Measurements from ENCODE around the gene BBS9. TPM values are rescaled to one million over a fixed set of nuclear protein-coding genes. Genes with fewer than 3 reads are reported as not detected.

Gene BBS9
- total and polyA plus RNA-seq, 9 of the 15 experiments (the other 6 are each of a cell fraction or from before 2014, with no cell fraction given): 0.77 to 3.3 (median 2.4) TPM

DNA sequence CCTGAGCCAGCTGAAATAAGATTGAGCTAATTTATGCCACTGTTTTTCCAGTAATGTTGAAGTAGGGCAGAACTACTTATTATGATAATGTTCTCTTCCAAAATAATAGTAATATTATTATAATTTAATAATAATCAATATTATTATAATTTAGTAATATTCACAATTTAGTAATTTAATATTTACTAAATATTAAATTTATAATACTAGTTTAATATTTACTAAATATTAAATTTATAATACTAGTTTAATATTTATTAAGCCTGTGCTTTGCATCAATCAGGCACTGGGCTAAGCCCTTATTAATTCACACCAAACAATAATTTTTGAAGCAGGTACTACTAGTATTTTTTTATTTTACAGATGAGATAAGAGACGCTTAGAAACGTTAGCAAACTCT lies 170.1 kb downstream of the BBS9 start:
- Histone ChIP-seq H3K4me2 (ENCODE audit: insufficient read depth, low read length) (no peak overlapping the region), H3K9me1 (ENCODE audit: control insufficient read depth, insufficient read depth, low read length) (no peaks in the 10 kb centered on the region), H3K4me3 (no peak overlapping the region), H3K9me3 (replicated peaks; ENCODE audit: control insufficient read depth, insufficient read depth, low read depth, low read length) (no peaks in the 10 kb centered on the region), H3K36me3 (ENCODE audit: control insufficient read depth, insufficient read depth, low read length) (no peaks in the 10 kb centered on the region), H3K27ac (ENCODE audit: extremely low read depth, low read depth, low read length) (no peak overlapping the region), H2AFZ (ENCODE audit: low read depth, low read length) (no peak overlapping the region), H3K27me3 (ENCODE audit: control insufficient read depth in 2 of 2, insufficient read depth in 2 of 2, low read length in 2 of 2) (no peaks in the 10 kb centered on the region), H3K79me2 (ENCODE audit: control insufficient read depth, insufficient read depth, low read length) (no peaks in the 10 kb centered on the region), H3K4me1 (replicated peaks in 1 of 2; ENCODE audit: control insufficient read depth in 2 of 2, insufficient read depth in 2 of 2, low read length in 2 of 2) (no peaks in the 10 kb centered on the region), H4K20me1 (replicated peaks; ENCODE audit: control insufficient read depth, insufficient read depth, low read length) (no peaks in the 10 kb centered on the region), H3K9ac (ENCODE audit: insufficient read depth in 1 of 2, low read depth in 2 of 2, low read length in 2 of 2) (no peak overlapping the region)
- ChIA-PET CTCF (ENCODE audit: low intra/inter-chr PET ratio) (no interaction called here), POLR2A (no interaction called here)
- DNase-seq (ENCODE audit: extremely low read depth in 1 of 4, low spot score in 3 of 4) (no peak), FAIRE-seq (no peak), ATAC-seq (no peak)
- intact Hi-C loops (cut with micrococcal nuclease) (no loop called here), in situ Hi-C loops (cut with MboI) (no loop called here)
- 0% methylated on average over 2 of the region's 2 CpGs for WGBS (ENCODE audit: insufficient coverage, low coverage, missing lambda C conversion rate)
- BruUV-seq (replicated peaks): no TSS peak
- TF ChIP-seq SMAD1 (IDR thresholded peaks at IDR 0.05; ENCODE audit: low read depth, low read length, partially characterized antibody): no peak
- no peak for TF ChIP-seq ZNF274 (IDR thresholded peaks at IDR 0.05; ENCODE audit: borderline replicate concordance, low read depth, low read length)
- TF ChIP-seq PPARD (CRISPR knock-in tag; IDR thresholded peaks at IDR 0.05): no peak
- TF ChIP-seq XRCC3 (IDR thresholded peaks at IDR 0.05): no peak

DNA sequence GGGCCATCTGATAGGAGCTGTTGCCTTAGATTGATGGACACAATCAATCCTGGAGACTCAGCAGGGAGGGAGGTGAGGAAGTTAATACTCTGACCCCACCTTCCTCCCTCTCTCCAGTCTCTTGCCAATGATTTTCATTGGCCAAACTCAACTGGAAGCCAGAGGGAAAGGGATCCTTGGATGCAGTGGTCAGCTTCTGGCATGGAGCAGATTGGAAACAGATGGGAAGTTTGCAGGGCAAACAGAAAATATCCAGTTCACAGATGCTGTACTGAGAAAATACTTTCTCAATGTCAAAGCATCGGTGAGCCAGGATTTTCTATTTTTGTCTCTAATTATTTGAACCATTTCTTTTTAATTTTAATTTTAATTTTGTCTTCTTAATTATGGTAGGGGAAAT lies 170.8 kb downstream of the BBS9 start:
- no peaks in the 10 kb centered on the region for H3K27me3 ChIP-seq (ENCODE audit: control insufficient read depth in 2 of 2, insufficient read depth in 2 of 2, low read length in 2 of 2)
- intact Hi-C loops (cut with micrococcal nuclease): no loop called here
- no peak overlapping the region for H3K4me2 ChIP-seq (ENCODE audit: insufficient read depth, low read length)
- no peaks in the 10 kb centered on the region for H3K9me1 ChIP-seq (ENCODE audit: control insufficient read depth, insufficient read depth, low read length)
- H3K36me3 ChIP-seq (ENCODE audit: control insufficient read depth, insufficient read depth, low read length): no peaks in the 10 kb centered on the region
- no peaks in the 10 kb centered on the region for H4K20me1 ChIP-seq (replicated peaks; ENCODE audit: control insufficient read depth, insufficient read depth, low read length)
- no peak for DNase-seq (ENCODE audit: extremely low read depth in 1 of 4, low spot score in 3 of 4)
- no peak for ATAC-seq
- H3K9ac ChIP-seq (ENCODE audit: insufficient read depth in 1 of 2, low read depth in 2 of 2, low read length in 2 of 2): no peak overlapping the region
- H3K9me3 ChIP-seq (replicated peaks; ENCODE audit: control insufficient read depth, insufficient read depth, low read depth, low read length): no peaks in the 10 kb centered on the region
- no TSS peak for BruUV-seq (replicated peaks)
- no peaks in the 10 kb centered on the region for H3K79me2 ChIP-seq (ENCODE audit: control insufficient read depth, insufficient read depth, low read length)
- no peak overlapping the region for H3K27ac ChIP-seq (ENCODE audit: extremely low read depth, low read depth, low read length)
- no peak overlapping the region for H3K4me3 ChIP-seq
- in situ Hi-C loops (cut with MboI): no loop called here
- H2AFZ ChIP-seq (ENCODE audit: low read depth, low read length): no peak overlapping the region
- ChIA-PET CTCF (ENCODE audit: low intra/inter-chr PET ratio) (no interaction called here), POLR2A (no interaction called here)
- WGBS (ENCODE audit: insufficient coverage, low coverage, missing lambda C conversion rate): 0% methylated on average over 1 of the region's 1 CpG
- no peaks in the 10 kb centered on the region for H3K4me1 ChIP-seq (replicated peaks in 1 of 2; ENCODE audit: control insufficient read depth in 2 of 2, insufficient read depth in 2 of 2, low read length in 2 of 2)
- no peak for FAIRE-seq
- no peak for TF ChIP-seq CXXC5 (CRISPR knock-in tag; IDR thresholded peaks at IDR 0.05)
- no peak for TF ChIP-seq HDAC8 (tag; IDR thresholded peaks at IDR 0.05)
- TF ChIP-seq, protein P1, sequence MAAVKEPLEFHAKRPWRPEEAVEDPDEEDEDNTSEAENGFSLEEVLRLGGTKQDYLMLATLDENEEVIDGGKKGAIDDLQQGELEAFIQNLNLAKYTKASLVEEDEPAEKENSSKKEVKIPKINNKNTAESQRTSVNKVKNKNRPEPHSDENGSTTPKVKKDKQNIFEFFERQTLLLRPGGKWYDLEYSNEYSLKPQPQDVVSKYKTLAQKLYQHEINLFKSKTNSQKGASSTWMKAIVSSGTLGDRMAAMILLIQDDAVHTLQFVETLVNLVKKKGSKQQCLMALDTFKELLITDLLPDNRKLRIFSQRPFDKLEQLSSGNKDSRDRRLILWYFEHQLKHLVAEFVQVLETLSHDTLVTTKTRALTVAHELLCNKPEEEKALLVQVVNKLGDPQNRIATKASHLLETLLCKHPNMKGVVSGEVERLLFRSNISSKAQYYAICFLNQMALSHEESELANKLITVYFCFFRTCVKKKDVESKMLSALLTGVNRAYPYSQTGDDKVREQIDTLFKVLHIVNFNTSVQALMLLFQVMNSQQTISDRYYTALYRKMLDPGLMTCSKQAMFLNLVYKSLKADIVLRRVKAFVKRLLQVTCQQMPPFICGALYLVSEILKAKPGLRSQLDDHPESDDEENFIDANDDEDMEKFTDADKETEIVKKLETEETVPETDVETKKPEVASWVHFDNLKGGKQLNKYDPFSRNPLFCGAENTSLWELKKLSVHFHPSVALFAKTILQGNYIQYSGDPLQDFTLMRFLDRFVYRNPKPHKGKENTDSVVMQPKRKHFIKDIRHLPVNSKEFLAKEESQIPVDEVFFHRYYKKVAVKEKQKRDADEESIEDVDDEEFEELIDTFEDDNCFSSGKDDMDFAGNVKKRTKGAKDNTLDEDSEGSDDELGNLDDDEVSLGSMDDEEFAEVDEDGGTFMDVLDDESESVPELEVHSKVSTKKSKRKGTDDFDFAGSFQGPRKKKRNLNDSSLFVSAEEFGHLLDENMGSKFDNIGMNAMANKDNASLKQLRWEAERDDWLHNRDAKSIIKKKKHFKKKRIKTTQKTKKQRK (IDR thresholded peaks at IDR 0.05; ENCODE audit: borderline replicate concordance, low read depth, low read length): no peak
- TF ChIP-seq, protein P2, sequence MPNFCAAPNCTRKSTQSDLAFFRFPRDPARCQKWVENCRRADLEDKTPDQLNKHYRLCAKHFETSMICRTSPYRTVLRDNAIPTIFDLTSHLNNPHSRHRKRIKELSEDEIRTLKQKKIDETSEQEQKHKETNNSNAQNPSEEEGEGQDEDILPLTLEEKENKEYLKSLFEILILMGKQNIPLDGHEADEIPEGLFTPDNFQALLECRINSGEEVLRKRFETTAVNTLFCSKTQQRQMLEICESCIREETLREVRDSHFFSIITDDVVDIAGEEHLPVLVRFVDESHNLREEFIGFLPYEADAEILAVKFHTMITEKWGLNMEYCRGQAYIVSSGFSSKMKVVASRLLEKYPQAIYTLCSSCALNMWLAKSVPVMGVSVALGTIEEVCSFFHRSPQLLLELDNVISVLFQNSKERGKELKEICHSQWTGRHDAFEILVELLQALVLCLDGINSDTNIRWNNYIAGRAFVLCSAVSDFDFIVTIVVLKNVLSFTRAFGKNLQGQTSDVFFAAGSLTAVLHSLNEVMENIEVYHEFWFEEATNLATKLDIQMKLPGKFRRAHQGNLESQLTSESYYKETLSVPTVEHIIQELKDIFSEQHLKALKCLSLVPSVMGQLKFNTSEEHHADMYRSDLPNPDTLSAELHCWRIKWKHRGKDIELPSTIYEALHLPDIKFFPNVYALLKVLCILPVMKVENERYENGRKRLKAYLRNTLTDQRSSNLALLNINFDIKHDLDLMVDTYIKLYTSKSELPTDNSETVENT (CRISPR knock-in tag; IDR thresholded peaks at IDR 0.05): no peak
- no peak for TF ChIP-seq HDAC1 (IDR thresholded peaks at IDR 0.05)
- TF ChIP-seq NELFE (IDR thresholded peaks at IDR 0.05; ENCODE audit: insufficient read depth, insufficient read length): no peak

All from K562 (cell line).